ENCODE results near the gene NRXN3. TPM values are rescaled to one million over a fixed set of nuclear protein-coding genes. Genes with fewer than 3 reads are reported as not detected.

NRXN3 gene
- total RNA-seq, 2 experiments from 2014 or later = not detected

GRCh38 chr14:78308079-78308478 is 137.9 kb downstream of the NRXN3 start:
- CTCF ChIA-PET (ENCODE audit: unreplicated experiment) = no interaction called here

DNA sequence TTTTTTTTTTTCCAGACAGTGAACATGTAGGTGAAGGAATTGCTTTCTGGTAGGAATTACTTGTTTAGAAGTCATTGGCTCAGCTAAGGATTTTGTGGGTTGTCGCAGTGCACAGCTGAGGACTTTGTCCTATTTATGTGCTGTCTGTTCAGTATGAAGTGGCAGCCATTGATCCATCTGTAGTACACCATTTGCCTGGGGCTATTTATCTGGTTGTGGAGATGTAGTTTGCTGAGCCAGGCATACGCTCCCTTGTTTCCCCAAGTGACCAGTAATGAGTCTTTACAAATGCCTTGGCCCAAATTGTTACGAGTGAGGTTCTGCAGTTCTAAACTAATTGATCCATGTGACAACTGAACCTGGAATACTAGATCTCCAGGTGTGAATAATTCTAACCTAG is 140.1 kb downstream of the NRXN3 start:
- Histone ChIP-seq H4K20me1 (ENCODE audit: insufficient read depth, low read length) (no peaks in the 10 kb centered on the region), H2AFZ (ENCODE audit: low read length) (no peak overlapping the region), H3K4me2 (ENCODE audit: low read length) (no peak overlapping the region), H3K9me3 (ENCODE audit: low read length) (no peaks in the 10 kb centered on the region), H3K27ac (ENCODE audit: low read depth, low read length, poor library complexity, severe bottlenecking) (no peak overlapping the region), H3K4me1 (ENCODE audit: insufficient read depth, low read length, poor library complexity, severe bottlenecking) (no peaks in the 10 kb centered on the region), H3K9me2 (ENCODE audit: insufficient read depth, low read length) (no peaks in the 10 kb centered on the region), H3K36me3 (ENCODE audit: insufficient read depth, low read length) (no peaks in the 10 kb centered on the region), H3K4me3 (ENCODE audit: low read depth, low read length, poor library complexity, severe bottlenecking) (no peak overlapping the region), H3K79me2 (ENCODE audit: insufficient read depth, low read depth, low read length) (no peaks in the 10 kb centered on the region)
- POLR2A ChIA-PET = interaction anchor here (0.6 kb wide), 1 partner anchor 210 kb away, joined by 3 read pairs; no protein-coding TSS in a partner anchor
- intact Hi-C loops (cut with micrococcal nuclease; ENCODE audit: unreplicated experiment) = no loop called here
- CTCF ChIA-PET (ENCODE audit: unreplicated experiment) = no interaction called here
- DNase-seq (ENCODE audit: low spot score) = no peak
- BruUV-seq (replicated peaks) = no TSS peak
- TF ChIP-seq EZH2phosphoT487 (IDR thresholded peaks at IDR 0.05; ENCODE audit: borderline replicate concordance, low read depth, low read length) (no peak), CTCF (conservative IDR thresholded peaks at IDR 0.05; ENCODE audit: low read length) (no peak)

More at GRCh38 chr14:78308079-78308478, 137.9 kb downstream of the NRXN3 start:
- Histone ChIP-seq H4K20me1 (ENCODE audit: insufficient read depth, low read length) (no peaks in the 10 kb centered on the region), H3K9me3 (ENCODE audit: low read length) (no peaks in the 10 kb centered on the region), H3K4me3 (ENCODE audit: low read depth, low read length, poor library complexity, severe bottlenecking) (no peak overlapping the region), H3K36me3 (ENCODE audit: insufficient read depth, low read length) (no peaks in the 10 kb centered on the region), H3K27ac (ENCODE audit: low read depth, low read length, poor library complexity, severe bottlenecking) (no peak overlapping the region), H3K9me2 (ENCODE audit: insufficient read depth, low read length) (no peaks in the 10 kb centered on the region), H3K4me2 (ENCODE audit: low read length) (no peak overlapping the region), H3K79me2 (ENCODE audit: insufficient read depth, low read depth, low read length) (no peaks in the 10 kb centered on the region), H3K4me1 (ENCODE audit: insufficient read depth, low read length, poor library complexity, severe bottlenecking) (no peaks in the 10 kb centered on the region), H2AFZ (ENCODE audit: low read length) (no peak overlapping the region)
- no TSS peak for BruUV-seq (replicated peaks)
- POLR2A ChIA-PET = interaction anchor here (0.7 kb wide), 1 partner anchor 22 kb away, joined by 3 read pairs; no protein-coding TSS in a partner anchor
- DNase-seq (ENCODE audit: low spot score) = no peak
- intact Hi-C loops (cut with micrococcal nuclease; ENCODE audit: unreplicated experiment) = no loop called here
- TF ChIP-seq EZH2phosphoT487 (IDR thresholded peaks at IDR 0.05; ENCODE audit: borderline replicate concordance, low read depth, low read length) = no peak
- TF ChIP-seq CTCF (conservative IDR thresholded peaks at IDR 0.05; ENCODE audit: low read length) = no peak

DNA sequence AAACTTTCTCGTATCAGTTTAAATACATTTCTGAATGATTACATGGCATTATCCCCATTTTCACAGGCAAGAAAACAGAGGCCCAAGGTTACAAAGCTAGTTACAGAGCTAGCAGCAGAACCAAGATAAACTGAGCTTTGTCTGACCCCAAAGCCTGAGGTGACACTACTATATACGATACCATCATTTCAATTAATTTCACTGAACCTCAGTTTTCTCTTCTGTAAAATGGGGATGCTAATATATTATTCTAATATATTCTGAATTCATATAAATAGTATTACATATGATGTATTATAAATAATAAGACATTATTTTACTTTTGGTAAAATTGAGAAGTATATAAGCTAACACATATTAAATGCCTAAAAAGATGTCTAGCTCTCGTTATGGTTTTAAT is 143.3 kb downstream of the NRXN3 start:
- Histone ChIP-seq H3K27ac (ENCODE audit: low read depth, low read length, poor library complexity, severe bottlenecking) (no peak overlapping the region), H2AFZ (ENCODE audit: low read length) (no peak overlapping the region), H3K9me2 (ENCODE audit: insufficient read depth, low read length) (no peaks in the 10 kb centered on the region), H3K9me3 (ENCODE audit: low read length) (no peaks in the 10 kb centered on the region), H3K36me3 (ENCODE audit: insufficient read depth, low read length) (no peaks in the 10 kb centered on the region), H3K4me3 (ENCODE audit: low read depth, low read length, poor library complexity, severe bottlenecking) (no peak overlapping the region), H3K4me2 (ENCODE audit: low read length) (no peak overlapping the region), H4K20me1 (ENCODE audit: insufficient read depth, low read length) (no peaks in the 10 kb centered on the region), H3K4me1 (ENCODE audit: insufficient read depth, low read length, poor library complexity, severe bottlenecking) (no peaks in the 10 kb centered on the region), H3K79me2 (ENCODE audit: insufficient read depth, low read depth, low read length) (no peaks in the 10 kb centered on the region)
- no TSS peak for BruUV-seq (replicated peaks)
- ChIA-PET POLR2A (no interaction called here), CTCF (ENCODE audit: unreplicated experiment) (interaction anchor here (0.5 kb wide), 1 partner anchor 503 kb away, joined by 3 read pairs; no protein-coding TSS in a partner anchor)
- intact Hi-C loops (cut with micrococcal nuclease; ENCODE audit: unreplicated experiment) = no loop called here
- no peak for DNase-seq (ENCODE audit: low spot score)
- no peak for TF ChIP-seq EZH2phosphoT487 (IDR thresholded peaks at IDR 0.05; ENCODE audit: borderline replicate concordance, low read depth, low read length)
